ENCODE data around the gene CDC42SE2.
A peak's percentile ranks its signal among the peaks of the same experiment; 100 is the strongest.

The CDC42SE2 gene

GRCh38 chr5:131384616-131385214 lies 120.9 kb downstream of the CDC42SE2 start:
- Histone ChIP-seq H3K79me2 (no peaks in the 10 kb centered on the region), H3K4me3 (ENCODE audit: low read depth, low read length) (no peak overlapping the region), H3K27ac (peak overlapping the region; percentile 96), H3K9ac (no peak overlapping the region), H3K4me1 (peaks cover 61% of the 10 kb centered on the region), H3K4me2 (ENCODE audit: low read length) (no peak overlapping the region), H3K9me3 (ENCODE audit: control insufficient read depth, low read length) (no peaks in the 10 kb centered on the region), H3K27me3 (ENCODE audit: control insufficient read depth, insufficient read depth, low read length) (no peaks in the 10 kb centered on the region), H2AFZ (no peak overlapping the region), H3K36me3 (ENCODE audit: control insufficient read depth, insufficient read depth, low read length) (no peaks in the 10 kb centered on the region)
- TF ChIP-seq CTCF (IDR thresholded peaks at IDR 0.05): no peak

GRCh38 chr5:131386124-131386523 lies 122.3 kb downstream of the CDC42SE2 start:
- H3K4me1 ChIP-seq: peaks cover 60% of the 10 kb centered on the region
- H3K4me3 ChIP-seq (ENCODE audit: low read depth, low read length): peak overlapping the region; percentile 15
- H3K79me2 ChIP-seq: no peaks in the 10 kb centered on the region
- peak overlapping the region; percentile 53 for H3K4me2 ChIP-seq (ENCODE audit: low read length)
- no peaks in the 10 kb centered on the region for H3K9me3 ChIP-seq (ENCODE audit: control insufficient read depth, low read length)
- no peak for TF ChIP-seq CTCF (IDR thresholded peaks at IDR 0.05)
- H3K9ac ChIP-seq: no peak overlapping the region
- peak overlapping the region; percentile 96 for H3K27ac ChIP-seq
- H3K36me3 ChIP-seq (ENCODE audit: control insufficient read depth, insufficient read depth, low read length): no peaks in the 10 kb centered on the region
- no peaks in the 10 kb centered on the region for H3K27me3 ChIP-seq (ENCODE audit: control insufficient read depth, insufficient read depth, low read length)
- peak overlapping the region; percentile 39 for H2AFZ ChIP-seq

- no peaks in the 10 kb centered on the region for H3K36me3 ChIP-seq (ENCODE audit: control insufficient read depth, insufficient read depth, low read length)
Measured at GRCh38 chr5:131386779-131387178, 122.9 kb downstream of the CDC42SE2 start.

GRCh38 chr5:131387255-131387654 lies 123.4 kb downstream of the CDC42SE2 start:
- no peak overlapping the region for H3K4me3 ChIP-seq (ENCODE audit: low read depth, low read length)
- no peaks in the 10 kb centered on the region for H3K36me3 ChIP-seq (ENCODE audit: control insufficient read depth, insufficient read depth, low read length)
- H3K4me1 ChIP-seq: peaks cover 51% of the 10 kb centered on the region
- no peaks in the 10 kb centered on the region for H3K9me3 ChIP-seq (ENCODE audit: control insufficient read depth, low read length)
- H2AFZ ChIP-seq: peak overlapping the region; percentile 8
- no peaks in the 10 kb centered on the region for H3K27me3 ChIP-seq (ENCODE audit: control insufficient read depth, insufficient read depth, low read length)
- H3K79me2 ChIP-seq: no peaks in the 10 kb centered on the region
- peak overlapping the region; percentile 53 for H3K4me2 ChIP-seq (ENCODE audit: low read length)
- peak overlapping the region; percentile 96 for H3K27ac ChIP-seq
- TF ChIP-seq CTCF (IDR thresholded peaks at IDR 0.05): no peak
- no peak overlapping the region for H3K9ac ChIP-seq

More at GRCh38 chr5:131386779-131387178, 122.9 kb downstream of the CDC42SE2 start:
- H3K27ac ChIP-seq: peak overlapping the region; percentile 96
- H3K4me1 ChIP-seq: peaks cover 56% of the 10 kb centered on the region
- H3K9me3 ChIP-seq (ENCODE audit: control insufficient read depth, low read length): no peaks in the 10 kb centered on the region
- no peaks in the 10 kb centered on the region for H3K27me3 ChIP-seq (ENCODE audit: control insufficient read depth, insufficient read depth, low read length)
- no peak for TF ChIP-seq CTCF (IDR thresholded peaks at IDR 0.05)
- peak overlapping the region; percentile 39 for H2AFZ ChIP-seq
- H3K9ac ChIP-seq: no peak overlapping the region
- H3K79me2 ChIP-seq: no peaks in the 10 kb centered on the region
- H3K4me2 ChIP-seq (ENCODE audit: low read length): peak overlapping the region; percentile 53
- peak overlapping the region; percentile 15 for H3K4me3 ChIP-seq (ENCODE audit: low read depth, low read length)
